K562 (cell line): ENCODE data around the gene FBXO21. TPM values are rescaled to one million over a fixed set of nuclear protein-coding genes. Genes with fewer than 3 reads are reported as not detected.

Experiments
- ATAC-seq: fragments of 200-7000 bp; cut with Tn5 transposase; 3 replicates; pipeline ENCODE4 v1.9.1; 2020; ENCODE audit warnings: moderate library complexity
- BruUV-seq: library from RNA; stranded (reverse); fragments of 400-500 nt; replicated peaks from 2 replicates; lab custom pipeline; 2021; lab: Mats Ljungman, UMichigan
- CTCF ChIA-PET: fragments of 300-600 bp; formaldehyde crosslinking; extraction: SDS; loops from one replicate; lab custom pipeline; 2021; ENCODE audit warnings: low intra/inter-chr PET ratio; lab: Yijun Ruan, JAX
- POLR2A ChIA-PET: fragments of 300-600, 350-650 bp; sonication (Branson Sonifier 250); formaldehyde crosslinking; extraction: SDS; loops from one replicate; lab custom pipeline; 2021; ENCODE audit warnings: antibody characterized with exemption, inconsistent platforms; lab: Yijun Ruan, JAX
- DNase-seq, 4 experiments: peaks; one replicate each; pipeline versions ENCODE4 v3.0.0 to v3.0.0-alpha.2; 2011 to 2018; ENCODE audit warnings: low spot score in 3 of 4, mixed read lengths in 3 of 4; ENCODE audit errors: extremely low read depth in 1 of 4
- FAIRE-seq: peaks from 2 replicates; lab custom pipeline; 2011; peaks lifted over from hg19 to GRCh38; lab: Jason Lieb, UNC
- H2AFZ ChIP-seq: 2 replicates; pipeline ENCODE4 v1.6.0; 2011; ENCODE audit warnings: low read depth, low read length, control low read depth, inconsistent platforms
- H3K27ac ChIP-seq: fragments of 200-600 bp; 3 replicates; pipeline ENCODE4 v1.8.0; 2011; ENCODE audit warnings: low read depth, mild to moderate bottlenecking, control low read depth, inconsistent platforms, low read length, moderate library complexity, mixed read lengths; ENCODE audit errors: extremely low read depth
- H3K27me3 ChIP-seq, 2 experiments: fragments of 300-600 bp in 1 of 2; 2 replicates in 1 of 2; 3 replicates in 1 of 2; pipeline versions ENCODE4 v1.6.0 to v1.8.0; 2011; ENCODE audit warnings: inconsistent platforms in 2 of 2, low read length in 2 of 2, mild to moderate bottlenecking in 1 of 2, mixed read lengths in 1 of 2, moderate library complexity in 1 of 2; ENCODE audit not compliant: control insufficient read depth in 2 of 2, insufficient read depth in 2 of 2
- H3K36me3 ChIP-seq: fragments of 300-600 bp; 3 replicates; pipeline ENCODE4 v1.8.0; 2011; ENCODE audit warnings: mild to moderate bottlenecking, low read length, inconsistent platforms; ENCODE audit not compliant: control insufficient read depth, insufficient read depth
- H3K4me1 ChIP-seq, 2 experiments: fragments of 200-600 bp in 1 of 2; replicated peaks in 1 of 2; 2 replicates in 1 of 2; 3 replicates in 1 of 2; pipeline versions ENCODE4 v1.5.1 to v1.8.0; 2011; ENCODE audit warnings: inconsistent platforms in 2 of 2, low read length in 2 of 2, mild to moderate bottlenecking in 1 of 2, mixed read lengths in 1 of 2, moderate library complexity in 1 of 2; ENCODE audit not compliant: control insufficient read depth in 2 of 2, insufficient read depth in 2 of 2
- H3K4me2 ChIP-seq: 2 replicates; pipeline ENCODE4 v1.6.1; 2011; ENCODE audit warnings: low read length, control low read depth, inconsistent platforms, mixed read lengths; ENCODE audit not compliant: insufficient read depth
- H3K4me3 ChIP-seq: fragments of 200-600 bp; sonication (generic), shearing (Covaris generic); 2 replicates; pipeline ENCODE4 v1.5.1; 2016; ENCODE audit warnings: control low read depth, inconsistent platforms
- H3K79me2 ChIP-seq: fragments of 200-600 bp; 3 replicates; pipeline ENCODE4 v1.8.0; 2011; ENCODE audit warnings: low read length, inconsistent platforms; ENCODE audit not compliant: control insufficient read depth, insufficient read depth
- H3K9ac ChIP-seq, 2 experiments: 2 replicates each; pipeline versions ENCODE4 v1.6.0 to v1.6.1; 2011; ENCODE audit warnings: low read depth in 2 of 2, low read length in 2 of 2, control low read depth in 1 of 2, inconsistent platforms in 1 of 2, mild to moderate bottlenecking in 1 of 2, mixed read lengths in 1 of 2; ENCODE audit not compliant: insufficient read depth in 1 of 2
- H3K9me1 ChIP-seq: one replicate; pipeline ENCODE4 v1.6.0; 2011; ENCODE audit warnings: inconsistent platforms, mild to moderate bottlenecking, low read length, moderate library complexity; ENCODE audit not compliant: control insufficient read depth, insufficient read depth
- H3K9me3 ChIP-seq: replicated peaks from 2 replicates; pipeline ENCODE4 v1.5.1; 2011; ENCODE audit warnings: low read depth, low read length, inconsistent platforms; ENCODE audit not compliant: control insufficient read depth, insufficient read depth
- H4K20me1 ChIP-seq: replicated peaks from 2 replicates; pipeline ENCODE4 v1.6.1; 2011; ENCODE audit warnings: low read length, inconsistent platforms, mixed read lengths; ENCODE audit not compliant: control insufficient read depth, insufficient read depth
- CREBBP ChIP-seq: IDR thresholded peaks from one replicate; pipeline ENCODE4 v1.6.1; 2012; ENCODE audit warnings: low read depth, mild to moderate bottlenecking, control low read depth, inconsistent platforms, low read length
- EHMT2 ChIP-seq: fragments of 450-650 bp; IDR thresholded peaks from 2 replicates; pipeline ENCODE4 v1.6.1; 2018; ENCODE audit warnings: antibody characterized with exemption
- GMEB1 ChIP-seq: fragments of 250-450 bp; sonication (Bioruptor Pico); IDR thresholded peaks from 2 replicates; pipeline ENCODE4 v1.4.0; 2020; ENCODE audit warnings: mild to moderate bottlenecking
- HOXB6 ChIP-seq: fragments of 250-450 bp; sonication (Bioruptor Pico); IDR thresholded peaks from 2 replicates; pipeline ENCODE4 v1.5.1; 2022; ENCODE audit warnings: mild to moderate bottlenecking, borderline replicate concordance
- NFYB ChIP-seq: IDR thresholded peaks from 2 replicates; pipeline ENCODE4 v1.6.1; 2011; ENCODE audit warnings: mild to moderate bottlenecking, moderate library complexity; ENCODE audit not compliant: insufficient read length; ENCODE audit errors: extremely low read depth
- ZNF146 ChIP-seq: IDR thresholded peaks from one replicate; pipeline ENCODE4 v1.6.1; 2018; ENCODE audit warnings: missing compliant biosample characterization; ENCODE audit not compliant: unreplicated experiment
- ZNF780A ChIP-seq: fragments of 250-450 bp; sonication (Bioruptor Pico); IDR thresholded peaks from 2 replicates; pipeline ENCODE4 v1.5.0; 2021; ENCODE audit warnings: mild to moderate bottlenecking
- WGBS: fragments of 100-300 bp; shearing (Covaris generic); methylation state at CpG from one replicate; pipeline ENCODE4 v1.1.6; 2016; ENCODE audit warnings: low coverage, mixed read lengths; ENCODE audit not compliant: insufficient coverage; ENCODE audit errors: missing lambda C conversion rate; 5-methylcytosine and 5-hydroxymethylcytosine counted together
- in situ Hi-C: fragments of 300-500 bp; cut with MboI; formaldehyde crosslinking; loops from 4 replicates; pipeline ENCODE4 v1.15.0; 2018; ENCODE audit warnings: inconsistent platforms, mixed read lengths
- intact Hi-C: fragments of 100-400 bp; cut with micrococcal nuclease; formaldehyde crosslinking; loops from 2 replicates; pipeline ENCODE4 v1.14.2; 2022
- polyA plus RNA-seq, 8 experiments: library from polyadenylated mRNA; depleted of rRNA in 4 of 8; stranded (reverse) in 5 of 8; unstranded in 3 of 8; fragments of >200 nt; fragmentation: Nextera tagmentation in 2 of 8; fragmentation: Illumina TruSeq in 1 of 8; extraction: Ambion mirVana in 2 of 8; extraction: Trizol in 1 of 8; gene quantifications; 2 replicates each; pipeline versions ENCODE4 v1.2.1 to v1.2.3, GENCODE V29; 2011 to 2014; ENCODE audit warnings: inconsistent platforms in 1 of 8, missing spikeins in 1 of 8
- total RNA-seq, 7 experiments: library from RNA; depleted of rRNA in 6 of 7; stranded (reverse); fragments of >200 nt in 6 of 7; fragmentation: Illumina TruSeq in 2 of 7; extraction: Trizol in 2 of 7; gene quantifications; 2 replicates each; pipeline versions ENCODE4 v1.2.1 to v1.2.3, GENCODE V29; 2011 to 2021; ENCODE audit warnings: low replicate concordance in 1 of 7

FBXO21 gene
- total and polyA plus RNA-seq, 9 of the 15 experiments (the other 6 are each of a cell fraction or from before 2014, with no cell fraction given), result 3.0 to 50.9 (median 9.1) TPM

DNA sequence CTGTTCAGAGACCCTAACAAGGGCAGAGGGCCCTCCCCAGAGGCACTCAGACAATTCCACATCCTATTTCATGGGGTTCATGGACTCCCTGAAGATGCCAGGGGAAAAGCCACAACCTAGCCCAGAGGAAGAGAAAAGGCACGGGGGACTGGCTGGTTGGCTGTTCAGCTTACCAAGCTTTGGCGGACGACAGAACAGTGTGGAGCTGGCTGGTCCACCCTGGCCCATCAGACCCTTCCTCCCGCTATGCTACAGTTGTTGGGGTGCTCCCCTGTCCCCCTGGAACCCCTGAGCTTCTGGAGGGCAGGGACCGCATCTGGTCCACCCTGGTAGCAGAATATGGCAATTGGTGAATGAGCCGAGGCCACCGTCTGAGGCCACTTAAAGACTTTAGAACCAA lies 97.4 kb downstream of the FBXO21 start:
- ChIA-PET CTCF (no interaction called here), POLR2A (interaction anchor here (1.0 kb wide), 1 partner anchor 50 kb away, joined by 3 read pairs; no protein-coding TSS in a partner anchor)
- Histone ChIP-seq H3K9me3 (no peaks in the 10 kb centered on the region), H3K79me2 (peaks cover 37% of the 10 kb centered on the region), H3K9ac (peak overlapping the region in 1 of 2 experiments; percentile 32; a peak in 1 of 4 replicates), H3K36me3 (no peaks in the 10 kb centered on the region), H3K27me3 (no peaks in the 10 kb centered on the region), H3K4me1 (peaks cover 10 to 21% of the 10 kb centered on the region in 2 experiments; a peak in 4 of 5 replicates), H3K4me3 (no peak overlapping the region), H2AFZ (no peak overlapping the region), H3K9me1 (no peaks in the 10 kb centered on the region), H4K20me1 (peaks cover 5% of the 10 kb centered on the region), H3K4me2 (no peak overlapping the region), H3K27ac (no peak overlapping the region)
- ATAC-seq (no peak), DNase-seq (no peak), FAIRE-seq (no peak)
- intact Hi-C loops (no loop called here), in situ Hi-C loops (no loop called here)
- BruUV-seq, result no TSS peak
- WGBS, result 78% methylated on average over 7 of the region's 7 CpGs
- TF ChIP-seq CREBBP (no peak), ZNF146 (CRISPR knock-in tag) (no peak), NFYB (no peak), ZNF780A (CRISPR knock-in tag) (no peak), GMEB1 (no peak), EHMT2 (no peak), HOXB6 (CRISPR knock-in tag) (no peak)
